ENCODE measurements around the gene NFIL3. TPM values are rescaled to one million over a fixed set of nuclear protein-coding genes. Genes with fewer than 3 reads are reported as not detected.
"Not testable (repeated sequence)": the region's sequence is repeated elsewhere in the genome, so short reads cannot be mapped to it uniquely, and the experiment has no call there.

NFIL3 gene
- total RNA-seq, 2 experiments from 2014 or later: 31.5 to 33.6 TPM

- POLR2A ChIA-PET: no interaction called here
- CTCF ChIA-PET: no interaction called here
- peaks cover 9% of the 10 kb centered on the region for H3K4me1 Mint-ChIP-seq
- peaks cover 25% of the 10 kb centered on the region for H3K27me3 Mint-ChIP-seq
- H3K36me3 Mint-ChIP-seq (ENCODE audit: low read depth): peaks cover 2% of the 10 kb centered on the region
- H3K4me3 Mint-ChIP-seq: no peak overlapping the region
- peaks cover 6% of the 10 kb centered on the region for H3K9me3 Mint-ChIP-seq
- H3K27ac Mint-ChIP-seq: no peak overlapping the region
- DNase-seq: no peak
Measured at GRCh38 chr9:91379426-91379825, 44.2 kb downstream of the NFIL3 start.

GRCh38 chr9:91378695-91379127, 44.9 kb downstream of the NFIL3 start:
- peaks cover 6% of the 10 kb centered on the region for H3K9me3 Mint-ChIP-seq
- DNase-seq: no peak
- no peak overlapping the region for H3K4me3 Mint-ChIP-seq
- H3K36me3 Mint-ChIP-seq (ENCODE audit: low read depth): peaks cover 2% of the 10 kb centered on the region
- H3K27me3 Mint-ChIP-seq: peaks cover 25% of the 10 kb centered on the region
- H3K4me1 Mint-ChIP-seq: peaks cover 9% of the 10 kb centered on the region
- no peak overlapping the region for H3K27ac Mint-ChIP-seq
- ChIA-PET POLR2A (no interaction called here), CTCF (no interaction called here)

GRCh38 chr9:91378054-91378453, 45.6 kb downstream of the NFIL3 start:
- H3K4me1 Mint-ChIP-seq; POLR2A ChIA-PET; H3K27ac Mint-ChIP-seq; H3K4me3 Mint-ChIP-seq; CTCF ChIA-PET; H3K36me3 Mint-ChIP-seq (ENCODE audit: low read depth); DNase-seq; H3K9me3 Mint-ChIP-seq: not testable (repeated sequence)
- peaks cover 24% of the 10 kb centered on the region for H3K27me3 Mint-ChIP-seq

DNA sequence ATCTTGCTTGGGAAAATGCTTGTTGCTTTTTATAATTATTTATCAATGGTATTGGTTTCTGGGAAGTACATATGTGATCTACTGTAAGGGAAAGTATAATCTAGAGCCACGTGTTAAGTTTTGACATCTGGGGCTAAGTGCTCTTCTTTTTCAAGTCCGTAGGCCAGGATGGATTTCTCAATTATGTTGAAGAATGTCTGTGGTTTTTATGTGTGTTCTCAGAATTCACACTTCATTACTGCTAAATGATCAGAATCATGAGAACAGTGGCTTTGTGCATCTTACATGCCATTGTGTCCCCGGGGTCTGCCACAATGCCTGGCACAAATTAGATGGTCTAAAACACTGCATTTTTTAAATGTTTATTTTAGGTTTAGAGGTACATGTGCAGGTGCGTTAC, 47.4 kb downstream of the NFIL3 start:
- peaks cover 4% of the 10 kb centered on the region for H3K9me3 Mint-ChIP-seq
- CTCF ChIA-PET: no interaction called here

GRCh38 chr9:91374939-91375338, 48.7 kb downstream of the NFIL3 start:
- POLR2A ChIA-PET: no interaction called here
- CTCF ChIA-PET: interaction anchor here (1.6 kb wide), 1 partner anchor 122 kb away, joined by 4 read pairs; no protein-coding TSS in a partner anchor
- Mint-ChIP-seq H3K4me1 (peaks cover 9% of the 10 kb centered on the region), H3K27ac (no peak overlapping the region), H3K4me3 (no peak overlapping the region), H3K36me3 (ENCODE audit: low read depth) (peaks cover 2% of the 10 kb centered on the region), H3K27me3 (peaks cover 4% of the 10 kb centered on the region), H3K9me3 (peaks cover 4% of the 10 kb centered on the region)
- DNase-seq: no peak

More for the DNA sequence above, 47.4 kb downstream of the NFIL3 start:
- Mint-ChIP-seq H3K27ac (no peak overlapping the region), H3K4me3 (no peak overlapping the region), H3K36me3 (ENCODE audit: low read depth) (peaks cover 2% of the 10 kb centered on the region), H3K4me1 (peaks cover 9% of the 10 kb centered on the region), H3K27me3 (peaks cover 13% of the 10 kb centered on the region)
- POLR2A ChIA-PET: no interaction called here
- DNase-seq: no peak

DNA sequence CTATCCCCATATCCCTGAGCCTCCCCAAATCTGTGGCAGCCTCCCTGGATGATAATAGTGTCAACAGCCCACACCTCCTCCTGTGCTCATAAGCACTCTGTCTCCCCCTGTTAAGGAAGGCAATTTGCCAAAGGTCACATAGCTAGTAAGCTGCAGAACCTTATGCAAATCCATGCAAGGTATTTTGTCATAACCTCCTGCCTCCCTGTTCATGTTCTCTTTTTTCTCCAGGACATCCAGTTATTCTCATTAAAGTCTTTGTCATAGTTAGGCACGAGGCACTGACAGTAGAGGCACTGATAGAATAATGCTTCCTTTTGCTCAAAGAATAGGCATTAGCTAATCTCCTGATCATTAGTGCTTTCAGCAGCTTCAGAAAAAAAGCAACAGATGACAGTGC, 51.7 kb downstream of the NFIL3 start:
- peaks cover 7% of the 10 kb centered on the region for H3K4me1 Mint-ChIP-seq
- no peak overlapping the region for H3K4me3 Mint-ChIP-seq
- H3K36me3 Mint-ChIP-seq (ENCODE audit: low read depth): no peaks in the 10 kb centered on the region
- DNase-seq: no peak
- no peaks in the 10 kb centered on the region for H3K27me3 Mint-ChIP-seq
- CTCF ChIA-PET: no interaction called here
- POLR2A ChIA-PET: interaction anchor here (0.5 kb wide), 1 partner anchor 342 kb away, joined by 4 read pairs; no protein-coding TSS in a partner anchor
- H3K9me3 Mint-ChIP-seq: no peaks in the 10 kb centered on the region
- no peak overlapping the region for H3K27ac Mint-ChIP-seq

- H3K27me3 Mint-ChIP-seq; H3K36me3 Mint-ChIP-seq (ENCODE audit: low read depth); POLR2A ChIA-PET; DNase-seq; CTCF ChIA-PET; H3K27ac Mint-ChIP-seq; H3K4me3 Mint-ChIP-seq; H3K9me3 Mint-ChIP-seq; H3K4me1 Mint-ChIP-seq: not testable (repeated sequence)
Measured at GRCh38 chr9:91370006-91370405, 53.6 kb downstream of the NFIL3 start.

- no peaks in the 10 kb centered on the region for H3K9me3 Mint-ChIP-seq
- POLR2A ChIA-PET: no interaction called here
Measured at GRCh38 chr9:91364702-91365101, 58.9 kb downstream of the NFIL3 start.

DNA sequence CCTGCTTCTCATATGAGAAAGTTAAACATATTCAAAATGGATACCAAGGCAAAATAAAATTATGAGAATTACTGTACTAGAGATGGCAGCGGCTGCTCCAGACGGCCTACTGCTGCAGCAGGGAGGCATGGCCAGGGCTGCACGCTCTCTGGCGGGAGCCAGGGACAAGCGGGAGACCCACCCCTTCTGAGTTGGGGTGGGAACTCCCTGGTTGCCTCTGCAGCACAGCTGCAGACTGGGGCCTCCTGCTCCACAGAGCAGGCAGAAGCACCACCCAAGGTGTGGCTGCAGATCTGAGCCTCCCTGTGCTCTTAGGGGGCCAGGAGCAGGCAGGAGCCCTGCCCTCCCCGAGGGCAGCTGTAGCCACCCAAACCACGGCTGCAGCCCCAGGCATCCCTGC, 59.6 kb downstream of the NFIL3 start:
- ChIA-PET CTCF (no interaction called here), POLR2A (no interaction called here)
- no peak for DNase-seq
- H3K4me3 Mint-ChIP-seq: no peak overlapping the region
- peaks cover 2% of the 10 kb centered on the region for H3K36me3 Mint-ChIP-seq (ENCODE audit: low read depth)
- H3K27me3 Mint-ChIP-seq: no peaks in the 10 kb centered on the region
- H3K4me1 Mint-ChIP-seq: peaks cover 27% of the 10 kb centered on the region
- no peaks in the 10 kb centered on the region for H3K9me3 Mint-ChIP-seq
- H3K27ac Mint-ChIP-seq: no peak overlapping the region

More at GRCh38 chr9:91364702-91365101, 58.9 kb downstream of the NFIL3 start:
- no peaks in the 10 kb centered on the region for H3K27me3 Mint-ChIP-seq
- peaks cover under 1% of the 10 kb centered on the region for H3K36me3 Mint-ChIP-seq (ENCODE audit: low read depth)
- no peak overlapping the region for H3K27ac Mint-ChIP-seq
- H3K4me1 Mint-ChIP-seq: peaks cover 20% of the 10 kb centered on the region
- no peak overlapping the region for H3K4me3 Mint-ChIP-seq
- CTCF ChIA-PET: interaction anchor here (0.5 kb wide), 1 partner anchor 32 kb away, joined by 3 read pairs; no protein-coding TSS in a partner anchor
- no peak for DNase-seq

GRCh38 chr9:91362051-91362611, 61.5 kb downstream of the NFIL3 start:
- no peaks in the 10 kb centered on the region for H3K9me3 Mint-ChIP-seq
- H3K27me3 Mint-ChIP-seq: no peaks in the 10 kb centered on the region
- peaks cover 46% of the 10 kb centered on the region for H3K4me1 Mint-ChIP-seq
- CTCF ChIA-PET: interaction anchor here (0.7 to 1.1 kb wide), 2 partner anchors 38 to 64 kb away, joined by 3 to 4 read pairs; no protein-coding TSS in a partner anchor
- H3K36me3 Mint-ChIP-seq (ENCODE audit: low read depth): peaks cover 9% of the 10 kb centered on the region
- H3K4me3 Mint-ChIP-seq: peak overlapping the region; percentile 93
- DNase-seq: no peak
- H3K27ac Mint-ChIP-seq: peak overlapping the region; percentile 84
- POLR2A ChIA-PET: interaction anchor here (1.4 kb wide), 1 partner anchor 198 kb away, joined by 4 read pairs; no protein-coding TSS in a partner anchor

GRCh38 chr9:91361291-91362050, 62.2 kb downstream of the NFIL3 start, which contains the start of gene AUH:
TSS of gene AUH (minus strand) at chr9:91361918. CDS start at chr9:91361889, 29 bp downstream.
- peak within 1 kb of the TSS; percentile 93 for H3K27ac Mint-ChIP-seq
- peak; percentile 84 for DNase-seq
- peak within 1 kb of the TSS; percentile 93 for H3K4me3 Mint-ChIP-seq
- peaks cover 52% of the 10 kb centered on the region for H3K4me1 Mint-ChIP-seq
- POLR2A ChIA-PET: interaction anchor here (1.1 to 1.4 kb wide), 2 partner anchors 62 to 197 kb away, joined by 3 to 4 read pairs; partner anchors contain the start of gene NFIL3
- CTCF ChIA-PET: interaction anchor here (0.7 to 1.4 kb wide), 7 partner anchors 38 to 446 kb away, joined by 3 to 6 read pairs (median 4); no protein-coding TSS in a partner anchor
- no peaks in the 10 kb centered on the region for H3K27me3 Mint-ChIP-seq
- H3K36me3 Mint-ChIP-seq (ENCODE audit: low read depth): peaks cover 15% of the 10 kb centered on the region
- H3K9me3 Mint-ChIP-seq: no peaks in the 10 kb centered on the region

DNA sequence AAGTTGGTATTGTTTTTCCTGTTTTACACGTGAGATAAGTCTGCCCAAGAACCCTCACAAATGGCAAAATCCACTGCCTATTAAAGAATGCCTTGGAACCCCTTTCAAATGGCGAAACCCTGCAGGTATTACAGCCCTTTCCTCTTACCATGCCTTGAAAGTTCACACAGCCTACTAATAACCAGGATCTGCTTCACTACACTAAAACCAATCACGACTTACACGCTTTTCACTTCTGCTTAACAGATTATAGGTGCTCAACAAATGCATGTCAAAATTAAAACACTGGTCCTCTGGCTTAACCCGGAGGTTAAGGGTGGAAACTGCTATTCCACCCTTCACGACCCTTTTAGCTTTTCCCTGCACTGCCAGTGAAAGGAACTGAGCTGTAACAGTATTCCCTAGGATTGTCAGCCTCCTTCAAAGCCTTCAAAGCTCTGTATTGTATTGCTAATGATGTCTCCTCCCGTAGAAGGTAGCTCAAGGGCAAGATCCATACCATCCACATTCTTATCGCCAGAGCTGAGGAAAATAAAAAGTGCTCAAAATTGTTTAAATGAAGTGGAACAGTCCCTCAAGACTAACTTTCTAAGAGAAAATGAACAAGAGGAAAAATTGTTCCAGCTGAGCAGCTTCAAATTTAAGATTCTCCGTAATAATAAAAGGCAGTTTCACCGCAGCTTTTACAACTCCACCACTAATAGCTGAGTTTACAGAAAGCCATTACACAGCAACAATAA, 62.9 kb downstream of the NFIL3 start:
- ChIA-PET CTCF (interaction anchor here (1.0 to 1.4 kb wide), 6 partner anchors 50 to 446 kb away, joined by 3 to 6 read pairs (median 4); no protein-coding TSS in a partner anchor), POLR2A (interaction anchor here (0.6 to 1.4 kb wide), 3 partner anchors 63 to 323 kb away, joined by 3 to 10 read pairs (median 4); partner anchors contain the start of gene NFIL3)
- Mint-ChIP-seq H3K4me1 (peaks cover 57% of the 10 kb centered on the region), H3K4me3 (peak overlapping the region; percentile 93), H3K27ac (peak overlapping the region; percentile 93), H3K9me3 (no peaks in the 10 kb centered on the region), H3K27me3 (no peaks in the 10 kb centered on the region), H3K36me3 (ENCODE audit: low read depth) (peaks cover 20% of the 10 kb centered on the region)
- no peak for DNase-seq
